IPS-18c (cell line): ENCODE measurements around the gene YWHAG.
A peak's percentile ranks its signal among the peaks of the same experiment; 100 is the strongest.
"Not testable (repeated sequence)": the region's sequence is repeated elsewhere in the genome, so short reads cannot be mapped to it uniquely, and the experiment has no call there.

Source experiments
- H3K4me3 ChIP-seq: 2 replicates; pipeline ENCODE4 v1.7.0; 2013; ENCODE audit warnings: low read depth, mild to moderate bottlenecking, low read length, moderate library complexity; ENCODE audit not compliant: insufficient read depth
- H3K9me3 ChIP-seq: one replicate; pipeline ENCODE4 v1.6.1; 2013; ENCODE audit warnings: mild to moderate bottlenecking, low read length, moderate library complexity; ENCODE audit not compliant: control insufficient read depth, insufficient read depth

Gene YWHAG

GRCh38 chr7:76358481-76359110, at the start of gene YWHAG:
Gene YWHAG (minus strand): TSS chr7:76358991. CDS start chr7:76358808, 183 bp downstream.
- H3K9me3 ChIP-seq: peaks cover 2% of the 10 kb centered on the region
- peak within 1 kb of the TSS; percentile 99 for H3K4me3 ChIP-seq

GRCh38 chr7:76408121-76408560, 49.4 kb upstream of the YWHAG start:
- Histone ChIP-seq H3K9me3 (no peaks in the 10 kb centered on the region), H3K4me3 (no peak overlapping the region)

GRCh38 chr7:76407718-76408117, 48.9 kb upstream of the YWHAG start:
- Histone ChIP-seq H3K4me3 (no peak overlapping the region), H3K9me3 (no peaks in the 10 kb centered on the region)

- Histone ChIP-seq H3K4me3 (no peak overlapping the region), H3K9me3 (no peaks in the 10 kb centered on the region)
These were observed 46.9 kb upstream of the YWHAG start for GRCh38 chr7:76405738-76406137.

GRCh38 chr7:76403780-76404494, 45.1 kb upstream of the YWHAG start:
- Histone ChIP-seq H3K4me3 (no peak overlapping the region), H3K9me3 (no peaks in the 10 kb centered on the region)

GRCh38 chr7:76403097-76403496, 44.3 kb upstream of the YWHAG start:
- H3K4me3 ChIP-seq, H3K9me3 ChIP-seq: not testable (repeated sequence)

GRCh38 chr7:76400248-76400647, 41.5 kb upstream of the YWHAG start:
- H3K4me3 ChIP-seq: no peak overlapping the region

GRCh38 chr7:76397409-76398183, 38.8 kb upstream of the YWHAG start:
- H3K4me3 ChIP-seq: peak overlapping the region; percentile 20; the same call in 1 of the 2 replicates
- no peaks in the 10 kb centered on the region for H3K9me3 ChIP-seq

More at GRCh38 chr7:76400248-76400647, 41.5 kb upstream of the YWHAG start:
- no peaks in the 10 kb centered on the region for H3K9me3 ChIP-seq

- Histone ChIP-seq H3K9me3 (no peaks in the 10 kb centered on the region), H3K4me3 (no peak overlapping the region)
These were observed 38.1 kb upstream of the YWHAG start for GRCh38 chr7:76396864-76397263.

- no peak overlapping the region for H3K4me3 ChIP-seq
- H3K9me3 ChIP-seq: no peaks in the 10 kb centered on the region
These were observed 37.4 kb upstream of the YWHAG start for GRCh38 chr7:76395965-76396726.

- H3K4me3 ChIP-seq, H3K9me3 ChIP-seq: not testable (repeated sequence)
These were observed 36.8 kb upstream of the YWHAG start for GRCh38 chr7:76395605-76395964.

- Histone ChIP-seq H3K9me3 (peaks cover 3% of the 10 kb centered on the region), H3K4me3 (no peak overlapping the region)
These were observed 36.2 kb upstream of the YWHAG start for GRCh38 chr7:76394957-76395356.

- Histone ChIP-seq H3K4me3 (peak overlapping the region; percentile 67), H3K9me3 (peaks cover 3% of the 10 kb centered on the region)
These were observed 34.6 kb upstream of the YWHAG start for GRCh38 chr7:76393116-76394031.

GRCh38 chr7:76392531-76393115, 33.8 kb upstream of the YWHAG start:
- H3K9me3 ChIP-seq: peaks cover 3% of the 10 kb centered on the region
- H3K4me3 ChIP-seq: peak overlapping the region; percentile 34; the same call in 1 of the 2 replicates

- H3K9me3 ChIP-seq: peaks cover 3% of the 10 kb centered on the region
- no peak overlapping the region for H3K4me3 ChIP-seq
These were observed 31.3 kb upstream of the YWHAG start for GRCh38 chr7:76390092-76390491.

- not testable (repeated sequence) for H3K4me3 ChIP-seq, H3K9me3 ChIP-seq
These were observed 29.0 kb upstream of the YWHAG start for GRCh38 chr7:76387789-76388188.
